Measurements from ENCODE around the gene NME5.
"Not testable (repeated sequence)": the region's sequence is repeated elsewhere in the genome, so short reads cannot be mapped to it uniquely, and the experiment has no call there.

NME5 gene

DNA sequence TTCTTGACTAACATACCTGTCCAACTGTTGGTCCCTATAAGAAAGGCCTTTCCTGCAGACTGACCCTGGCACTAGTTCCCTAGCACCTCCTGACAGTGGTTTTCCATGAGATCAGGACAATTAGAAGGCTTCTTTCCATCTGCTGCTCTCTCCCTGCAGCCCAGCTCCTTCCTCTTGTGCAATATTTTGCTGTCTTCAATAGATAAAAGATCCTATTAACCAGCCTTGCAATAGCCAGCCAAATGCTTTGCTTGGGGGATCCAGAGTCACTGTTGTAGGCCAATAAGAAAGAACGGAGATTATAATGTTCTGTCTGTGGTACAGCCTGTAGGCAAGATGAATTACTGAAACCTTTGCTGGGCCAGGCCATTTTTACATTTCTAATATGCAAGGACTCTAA is 18.4 kb upstream of the NME5 start:
- TF ChIP-seq, protein P1, sequence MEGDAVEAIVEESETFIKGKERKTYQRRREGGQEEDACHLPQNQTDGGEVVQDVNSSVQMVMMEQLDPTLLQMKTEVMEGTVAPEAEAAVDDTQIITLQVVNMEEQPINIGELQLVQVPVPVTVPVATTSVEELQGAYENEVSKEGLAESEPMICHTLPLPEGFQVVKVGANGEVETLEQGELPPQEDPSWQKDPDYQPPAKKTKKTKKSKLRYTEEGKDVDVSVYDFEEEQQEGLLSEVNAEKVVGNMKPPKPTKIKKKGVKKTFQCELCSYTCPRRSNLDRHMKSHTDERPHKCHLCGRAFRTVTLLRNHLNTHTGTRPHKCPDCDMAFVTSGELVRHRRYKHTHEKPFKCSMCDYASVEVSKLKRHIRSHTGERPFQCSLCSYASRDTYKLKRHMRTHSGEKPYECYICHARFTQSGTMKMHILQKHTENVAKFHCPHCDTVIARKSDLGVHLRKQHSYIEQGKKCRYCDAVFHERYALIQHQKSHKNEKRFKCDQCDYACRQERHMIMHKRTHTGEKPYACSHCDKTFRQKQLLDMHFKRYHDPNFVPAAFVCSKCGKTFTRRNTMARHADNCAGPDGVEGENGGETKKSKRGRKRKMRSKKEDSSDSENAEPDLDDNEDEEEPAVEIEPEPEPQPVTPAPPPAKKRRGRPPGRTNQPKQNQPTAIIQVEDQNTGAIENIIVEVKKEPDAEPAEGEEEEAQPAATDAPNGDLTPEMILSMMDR (IDR thresholded peaks at IDR 0.05; ENCODE audit: low read depth, low read length) = no peak
- no peak for DNase-seq (ENCODE audit: extremely low read depth, low read depth)

DNA sequence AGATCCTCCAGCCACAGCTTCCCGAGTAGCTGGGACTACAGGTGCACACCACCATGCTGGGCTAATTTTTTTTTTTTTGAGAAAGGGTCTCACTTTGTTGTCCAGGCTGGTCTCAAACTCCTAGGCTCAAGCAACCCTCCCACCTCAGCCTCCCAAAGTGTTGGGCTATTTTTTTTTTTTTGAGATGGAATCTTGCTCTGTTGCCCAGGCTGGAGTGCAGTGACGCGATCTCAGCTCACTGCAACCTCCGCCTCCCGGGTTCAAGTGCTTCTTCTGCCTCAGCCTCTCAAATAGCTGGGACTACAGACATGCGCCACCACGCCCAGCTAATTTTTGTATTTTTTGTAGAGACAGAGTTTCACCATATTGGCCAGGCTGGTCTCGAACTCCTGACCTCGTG is 16.7 kb upstream of the NME5 start:
- not testable (repeated sequence) for DNase-seq (ENCODE audit: extremely low read depth, low read depth)

DNA sequence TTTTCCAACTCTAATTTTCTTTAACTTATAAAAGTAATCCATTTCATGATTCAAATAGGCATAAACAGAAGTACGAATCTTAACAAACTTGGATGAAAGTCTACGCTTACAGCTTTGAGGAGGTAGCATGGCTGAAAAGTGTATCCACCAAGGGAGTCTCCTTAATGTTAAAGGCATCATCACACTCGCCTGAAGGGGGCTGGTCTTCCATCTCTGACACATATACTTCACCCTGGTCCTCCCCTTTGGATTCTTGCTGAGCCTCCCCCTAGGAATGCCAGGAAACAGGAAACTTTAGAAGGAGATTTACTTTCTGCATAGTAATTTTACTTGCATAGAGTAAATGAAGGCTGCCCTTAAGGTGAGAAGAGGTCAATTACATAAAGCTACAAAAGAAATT is 10.3 kb upstream of the NME5 start:
- no peak for DNase-seq (ENCODE audit: extremely low read depth, low read depth)

DNA sequence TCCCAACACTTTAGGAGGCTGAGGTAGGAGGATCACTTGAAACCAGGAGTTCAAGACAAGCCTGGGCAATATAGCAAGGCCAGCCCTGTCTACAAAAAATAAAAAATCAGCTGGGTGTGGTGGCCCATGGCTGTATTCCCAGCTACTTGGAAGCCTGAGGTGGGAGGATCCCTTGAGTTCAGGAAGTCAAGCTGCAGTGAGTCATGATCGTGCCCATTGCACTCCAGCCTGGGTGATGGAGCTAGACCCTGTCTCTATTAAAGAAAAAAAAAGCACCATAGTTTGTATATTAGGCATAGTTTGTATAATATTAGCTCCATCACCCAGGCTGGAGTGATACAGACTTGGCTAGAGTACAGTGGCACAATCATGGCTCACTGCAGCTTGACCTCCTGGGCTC is 9.6 kb upstream of the NME5 start:
- DNase-seq (ENCODE audit: extremely low read depth, low read depth) = peak; percentile 52
- TF ChIP-seq, protein P1 (IDR thresholded peaks at IDR 0.05; ENCODE audit: low read depth, low read length) = no peak

More for the DNA sequence above, 10.3 kb upstream of the NME5 start:
- TF ChIP-seq, protein P1 (IDR thresholded peaks at IDR 0.05; ENCODE audit: low read depth, low read length) = no peak

DNA sequence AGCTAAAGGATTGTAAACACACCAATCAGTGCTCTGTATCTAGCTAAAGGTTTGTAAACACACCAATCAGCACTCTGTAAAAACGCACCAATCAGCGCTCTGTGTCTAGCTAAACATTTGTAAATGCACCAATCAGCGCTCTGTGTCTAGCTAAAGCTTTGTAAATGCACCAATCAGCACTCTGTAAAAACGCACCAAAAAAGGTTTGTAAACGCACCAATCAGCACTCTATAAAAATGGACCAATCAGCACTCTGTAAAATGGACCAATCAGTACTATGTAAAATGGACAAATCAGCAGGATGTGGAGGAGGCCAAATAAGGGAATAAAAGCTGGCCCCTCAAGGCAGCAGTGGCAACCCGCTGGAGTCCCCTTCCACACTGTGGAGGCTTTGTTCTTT is 4.3 kb upstream of the NME5 start:
- not testable (repeated sequence) for DNase-seq (ENCODE audit: extremely low read depth, low read depth)

DNA sequence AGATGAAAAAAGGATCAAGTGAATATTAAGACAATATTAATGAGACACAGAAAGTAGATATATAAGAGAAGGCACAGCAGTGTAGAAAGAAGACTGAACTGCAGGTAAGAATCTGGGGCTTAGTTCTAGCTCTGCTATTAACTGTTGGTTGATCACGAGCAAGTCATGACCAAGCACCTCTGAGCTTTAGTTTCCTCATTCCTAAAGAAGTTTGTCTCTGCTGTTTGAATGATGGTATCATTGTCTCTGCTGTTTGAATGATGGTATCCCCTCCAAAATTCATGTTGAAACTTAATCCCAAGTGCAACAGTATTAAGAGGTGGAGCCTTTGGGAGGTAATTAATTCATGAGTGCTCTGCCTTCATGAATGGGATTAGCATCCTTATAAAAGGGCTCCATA is 2.5 kb upstream of the NME5 start:
- DNase-seq (ENCODE audit: extremely low read depth, low read depth) = no peak
- TF ChIP-seq, protein P1 (IDR thresholded peaks at IDR 0.05; ENCODE audit: low read depth, low read length) = no peak

DNA sequence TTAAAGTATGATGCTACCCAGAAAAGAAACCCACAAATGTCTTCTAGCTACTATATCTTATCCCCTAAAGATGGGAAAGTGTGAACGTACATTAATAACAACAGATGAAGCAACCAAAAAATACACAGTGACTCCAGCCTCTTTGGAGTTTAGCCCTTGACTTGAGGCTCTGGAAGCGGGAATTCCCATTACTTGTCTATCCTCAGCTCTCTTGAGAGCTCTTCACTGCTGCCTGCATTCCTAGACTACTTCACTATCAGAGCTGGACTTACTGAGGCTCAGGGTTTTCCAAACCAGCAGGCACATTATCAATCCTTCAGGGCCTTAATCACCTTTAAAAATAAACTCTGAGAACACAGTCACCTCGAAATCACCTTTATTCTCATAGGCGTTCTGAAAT is 1.0 kb upstream of the NME5 start:
- TF ChIP-seq, protein P1 (IDR thresholded peaks at IDR 0.05; ENCODE audit: low read depth, low read length) = no peak
- no peak for DNase-seq (ENCODE audit: extremely low read depth, low read depth)

DNA sequence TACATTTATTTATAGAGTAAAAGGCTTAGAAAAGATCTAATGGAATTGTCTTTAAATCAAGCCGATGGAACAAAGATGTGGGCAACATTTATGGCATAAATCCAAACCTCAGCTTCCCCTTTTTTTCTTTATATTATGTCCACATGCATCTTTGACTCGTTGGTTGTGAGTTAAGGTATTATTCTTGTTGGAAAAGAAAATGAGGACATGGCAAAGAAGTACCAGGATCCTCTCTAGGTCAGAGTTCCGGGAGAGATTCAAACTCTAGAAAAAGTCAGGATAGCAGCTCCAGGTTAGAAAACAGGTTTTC is 508 bp upstream of the NME5 start:
- TF ChIP-seq, protein P1 (IDR thresholded peaks at IDR 0.05; ENCODE audit: low read depth, low read length) = no peak

DNA sequence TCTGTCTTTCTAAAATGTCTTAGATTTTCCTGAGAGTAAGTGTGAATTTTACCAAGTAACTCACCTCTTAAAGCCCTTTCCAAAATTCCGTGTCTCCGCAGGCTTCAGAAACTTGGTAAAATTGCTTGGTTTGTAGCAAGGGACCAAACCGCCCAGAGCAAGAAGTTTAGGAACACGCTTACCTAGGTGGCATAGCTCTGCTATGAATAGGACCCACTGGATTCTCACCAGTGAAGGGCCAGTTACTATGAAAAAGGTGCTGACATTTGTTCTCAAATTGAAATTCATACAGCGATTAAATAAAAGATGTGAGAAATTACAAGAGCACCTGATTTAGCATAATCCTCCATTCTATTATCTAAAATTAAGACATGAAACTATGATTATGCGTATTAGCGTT is 6.7 kb downstream of the NME5 start:
- no peak for DNase-seq (ENCODE audit: extremely low read depth, low read depth)
- TF ChIP-seq, protein P1 (IDR thresholded peaks at IDR 0.05; ENCODE audit: low read depth, low read length) = no peak

More for the DNA sequence above, 508 bp upstream of the NME5 start:
- DNase-seq (ENCODE audit: extremely low read depth, low read depth) = no peak

Measured in AG09319 (cell line).